MCF 10A (cell line): Measurements from ENCODE around the gene TCHHL1. TPM values are rescaled to one million over a fixed set of nuclear protein-coding genes. Genes with fewer than 3 reads are reported as not detected.

ENCODE experiments used
- BruUV-seq: library from RNA; stranded (reverse); fragments of 400-500 nt; replicated peaks from 2 replicates; lab custom pipeline; 2021; lab: Mats Ljungman, UMichigan
- CTCF ChIA-PET: fragments of 300-600 bp; sonication (Branson Sonifier 250); formaldehyde crosslinking; extraction: SDS; loops from one replicate; lab custom pipeline; 2021; ENCODE audit warnings: antibody characterized with exemption, inconsistent platforms; lab: Yijun Ruan, JAX
- POLR2A ChIA-PET: fragments of 300-600, 350-650 bp; sonication (Branson Sonifier 250); formaldehyde crosslinking; extraction: SDS; loops from one replicate; lab custom pipeline; 2020; ENCODE audit warnings: antibody characterized with exemption, inconsistent platforms; lab: Yijun Ruan, JAX
- DNase-seq: peaks from one replicate; pipeline ENCODE4 v3.0.0-alpha.2; 2018; ENCODE audit not compliant: unreplicated experiment
- H3K27ac Mint-ChIP-seq: one replicate; pipeline ENCODE4 v1.8.0; 2022; ENCODE audit warnings: mild to moderate bottlenecking, low read depth, mixed read lengths; ENCODE audit not compliant: unreplicated experiment
- H3K27me3 Mint-ChIP-seq: one replicate; pipeline ENCODE4 v1.8.0; 2022; ENCODE audit warnings: mixed read lengths; ENCODE audit not compliant: insufficient read depth, unreplicated experiment
- H3K36me3 Mint-ChIP-seq: one replicate; pipeline ENCODE4 v1.8.0; 2022; ENCODE audit warnings: mild to moderate bottlenecking, moderate library complexity, mixed read lengths; ENCODE audit not compliant: insufficient read depth, unreplicated experiment
- H3K4me1 Mint-ChIP-seq: one replicate; pipeline ENCODE4 v1.8.0; 2022; ENCODE audit warnings: mixed read lengths; ENCODE audit not compliant: insufficient read depth, unreplicated experiment
- H3K4me3 Mint-ChIP-seq: one replicate; pipeline ENCODE4 v1.8.0; 2022; ENCODE audit warnings: mild to moderate bottlenecking, moderate library complexity, mixed read lengths; ENCODE audit not compliant: unreplicated experiment
- H3K9me3 Mint-ChIP-seq: one replicate; pipeline ENCODE4 v1.8.0; 2022; ENCODE audit warnings: mixed read lengths; ENCODE audit not compliant: unreplicated experiment
- CTCF ChIP-seq: fragments of 200-600 bp; IDR thresholded peaks from one replicate; pipeline ENCODE4 v1.8.0; 2022; ENCODE audit warnings: antibody characterized with exemption, mild to moderate bottlenecking; ENCODE audit not compliant: unreplicated experiment
- intact Hi-C: fragments of 100-400 bp; cut with micrococcal nuclease; formaldehyde crosslinking; loops from 2 replicates; pipeline ENCODE4 v1.14.1; 2022
- total RNA-seq: library from RNA; stranded (reverse); gene quantifications from 2 replicates; pipeline ENCODE4 v1.2.3, GENCODE V29; 2022

Gene TCHHL1
- total RNA-seq, 1 experiment from 2014 or later: not detected

- Mint-ChIP-seq H3K27ac (no peak overlapping the region), H3K9me3 (peaks cover 7% of the 10 kb centered on the region), H3K36me3 (no peaks in the 10 kb centered on the region), H3K4me3 (no peak overlapping the region), H3K4me1 (peaks cover 5% of the 10 kb centered on the region), H3K27me3 (no peaks in the 10 kb centered on the region)
- DNase-seq: no peak
- intact Hi-C loops: no loop called here
- no TSS peak for BruUV-seq
- TF ChIP-seq CTCF: no peak
- ChIA-PET CTCF (interaction anchor here (0.6 to 5.5 kb wide), 12 partner anchors 9 to 76 kb away, joined by 3 to 78 read pairs (median 3); no protein-coding TSS in a partner anchor), POLR2A (interaction anchor here (0.6 to 4.5 kb wide), 8 partner anchors 18 to 174 kb away, joined by 3 to 45 read pairs (median 4); no protein-coding TSS in a partner anchor)
These were observed 19.4 kb upstream of the TCHHL1 start for GRCh38 chr1:152107984-152108881.

DNA sequence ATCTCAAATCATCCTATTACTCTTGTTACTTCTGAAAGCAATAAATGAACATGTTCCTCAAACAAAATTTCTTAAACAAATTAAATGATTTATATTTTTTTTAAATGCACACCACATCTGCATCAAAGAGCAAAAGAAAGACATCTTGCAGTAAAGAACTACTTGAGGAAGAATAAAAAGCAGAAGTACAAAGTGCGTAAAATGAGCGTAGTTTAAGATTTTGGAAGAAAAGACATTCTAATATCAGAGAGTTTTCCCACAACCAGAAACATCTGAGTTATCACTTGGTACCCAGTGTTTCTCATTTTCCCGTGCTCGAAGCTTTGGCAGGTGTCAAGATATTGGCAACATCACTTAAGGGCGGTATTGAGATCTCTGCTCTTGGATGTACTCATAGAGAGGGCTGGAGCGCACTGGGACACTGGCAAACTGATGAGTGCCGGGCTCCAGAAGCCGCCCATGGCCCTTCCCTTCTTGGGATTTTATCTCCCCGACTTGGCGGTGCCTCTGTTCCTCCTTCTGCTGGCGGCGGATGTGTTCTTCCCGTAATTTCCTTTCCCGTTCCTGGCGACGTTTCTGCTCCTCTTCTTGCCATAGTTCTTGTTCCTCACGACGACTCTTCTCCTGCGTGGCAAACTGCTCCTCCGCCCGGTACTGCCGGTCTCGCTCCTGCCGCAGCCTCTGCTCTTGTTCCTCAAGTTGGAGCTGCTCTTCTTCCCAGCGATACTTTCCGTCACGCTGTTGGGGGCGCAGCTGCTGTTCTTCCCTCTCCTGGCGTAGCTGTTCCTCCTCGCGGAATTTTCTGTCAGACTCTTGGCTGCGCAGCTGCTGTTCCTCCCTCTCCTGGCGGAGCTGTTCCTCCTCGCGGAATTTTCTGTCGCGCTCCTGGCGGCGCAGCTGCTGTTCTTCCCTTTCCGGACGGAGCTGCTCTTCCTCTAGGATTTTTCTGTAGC is 18.4 kb upstream of the TCHHL1 start:
- Mint-ChIP-seq H3K4me3 (no peak overlapping the region), H3K27ac (no peak overlapping the region), H3K36me3 (no peaks in the 10 kb centered on the region), H3K4me1 (peaks cover 5% of the 10 kb centered on the region), H3K9me3 (peaks cover 7% of the 10 kb centered on the region), H3K27me3 (no peaks in the 10 kb centered on the region)
- TF ChIP-seq CTCF: no peak
- POLR2A ChIA-PET: interaction anchor here (1.0 to 4.5 kb wide), 5 partner anchors 12 to 76 kb away, joined by 3 to 45 read pairs (median 6); no protein-coding TSS in a partner anchor
- DNase-seq: no peak
- intact Hi-C loops: no loop called here
- CTCF ChIA-PET: interaction anchor here (0.6 to 5.5 kb wide), 10 partner anchors 8 to 352 kb away, joined by 3 to 78 read pairs (median 3); no protein-coding TSS in a partner anchor
- no TSS peak for BruUV-seq

DNA sequence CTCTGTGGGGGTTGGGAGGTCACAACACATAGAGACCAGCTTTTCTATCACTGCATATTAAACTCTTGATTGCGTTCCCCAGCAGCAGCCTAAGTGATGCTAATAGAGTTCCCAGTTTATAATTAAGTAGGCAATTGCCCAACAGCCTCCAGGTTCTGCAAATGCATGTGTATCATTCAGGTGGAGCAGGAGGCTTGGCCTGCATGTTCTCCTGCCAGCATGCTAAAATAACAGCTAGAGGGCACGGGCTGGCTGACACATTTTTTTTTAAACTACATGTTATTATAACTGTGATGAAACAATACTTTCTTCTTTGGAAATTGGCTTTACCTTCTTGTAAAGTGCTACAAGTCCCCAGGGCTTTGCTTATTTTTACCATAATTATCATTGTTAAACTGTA is 16.0 kb upstream of the TCHHL1 start:
- no TSS peak for BruUV-seq

More for the DNA sequence above, 16.0 kb upstream of the TCHHL1 start:
- peak; percentile 54 for DNase-seq
- peaks cover 5% of the 10 kb centered on the region for H3K4me1 Mint-ChIP-seq
- H3K27me3 Mint-ChIP-seq: peaks cover 13% of the 10 kb centered on the region
- no peaks in the 10 kb centered on the region for H3K36me3 Mint-ChIP-seq
- no peak overlapping the region for H3K27ac Mint-ChIP-seq
- POLR2A ChIA-PET: interaction anchor here (0.6 to 3.0 kb wide), 25 partner anchors 9 to 687 kb away, joined by 3 to 20 read pairs (median 6); partner anchors contain the start of genes S100A11 and TCHH
- CTCF ChIA-PET: interaction anchor here (0.6 to 3.2 kb wide), 19 partner anchors 9 to 1272 kb away, joined by 3 to 17 read pairs (median 5); no protein-coding TSS in a partner anchor
- no peak overlapping the region for H3K4me3 Mint-ChIP-seq
- intact Hi-C loops: no loop called here
- H3K9me3 Mint-ChIP-seq: peaks cover 7% of the 10 kb centered on the region
- no peak for TF ChIP-seq CTCF
